ENCODE measurements around the gene SLAMF9.

Gene SLAMF9

GRCh38 chr1:159953536-159954515 is at the start of gene SLAMF9:
TSS of gene SLAMF9 (minus strand) at chr1:159954237. CDS start at chr1:159954137, 100 bp downstream.
- DNase-seq = no peak

GRCh38 chr1:160001440-160001839 is 47.4 kb upstream of the SLAMF9 start:
- no peak for DNase-seq

GRCh38 chr1:159999204-159999603 is 45.2 kb upstream of the SLAMF9 start:
- DNase-seq = no peak

GRCh38 chr1:159996653-159997052 is 42.6 kb upstream of the SLAMF9 start:
- no peak for DNase-seq

GRCh38 chr1:159994896-159995295 is 40.9 kb upstream of the SLAMF9 start:
- no peak for DNase-seq

- DNase-seq = no peak
These were observed 39.9 kb upstream of the SLAMF9 start for GRCh38 chr1:159993911-159994310.

GRCh38 chr1:159992161-159992560 is 38.1 kb upstream of the SLAMF9 start:
- no peak for DNase-seq

GRCh38 chr1:159991513-159991912 is 37.5 kb upstream of the SLAMF9 start:
- no peak for DNase-seq

- DNase-seq = no peak
These were observed 36.0 kb upstream of the SLAMF9 start for GRCh38 chr1:159990005-159990404.

GRCh38 chr1:159989581-159989980 is 35.5 kb upstream of the SLAMF9 start:
- no peak for DNase-seq

GRCh38 chr1:159988006-159988405 is 34.0 kb upstream of the SLAMF9 start:
- no peak for DNase-seq

GRCh38 chr1:159987186-159987585 is 33.1 kb upstream of the SLAMF9 start:
- no peak for DNase-seq

GRCh38 chr1:159986531-159986930 is 32.5 kb upstream of the SLAMF9 start:
- DNase-seq = no peak

GRCh38 chr1:159986093-159986492 is 32.1 kb upstream of the SLAMF9 start:
- no peak for DNase-seq

GRCh38 chr1:159985473-159985872 is 31.4 kb upstream of the SLAMF9 start:
- DNase-seq = no peak

GRCh38 chr1:159983681-159984080 is 29.6 kb upstream of the SLAMF9 start:
- no peak for DNase-seq

GRCh38 chr1:159982280-159982679 is 28.2 kb upstream of the SLAMF9 start:
- no peak for DNase-seq

- DNase-seq = no peak
These were observed 27.5 kb upstream of the SLAMF9 start for GRCh38 chr1:159981351-159982055.

- DNase-seq = no peak
These were observed 26.7 kb upstream of the SLAMF9 start for GRCh38 chr1:159980786-159981185.

GRCh38 chr1:159980076-159980475 is 26.0 kb upstream of the SLAMF9 start:
- DNase-seq = no peak

- DNase-seq = no peak
These were observed 25.2 kb upstream of the SLAMF9 start for GRCh38 chr1:159979257-159979656.

- no peak for DNase-seq
These were observed 24.0 kb upstream of the SLAMF9 start for GRCh38 chr1:159978107-159978398.

GRCh38 chr1:159977364-159978106 is 23.5 kb upstream of the SLAMF9 start:
- no peak for DNase-seq

Measured in stimulated activated CD4-positive, alpha-beta T cell treated with anti-CD3 and anti-CD28 coated beads, Interleukin-4, amount 100 ng/mL, for 4 hours (primary cell).